Mesendoderm (in vitro differentiated cells): ENCODE results near the gene NAA25.

Source experiments
- DNase-seq: peaks from one replicate; pipeline ENCODE4 v3.0.0; 2013
- H2AK5ac ChIP-seq: 2 replicates; pipeline ENCODE4 v1.6.1; 2013; ENCODE audit warnings: low read length, inconsistent platforms
- H2BK120ac ChIP-seq: 2 replicates; pipeline ENCODE4 v1.6.1; 2013; ENCODE audit warnings: low read depth, mild to moderate bottlenecking, low read length, moderate library complexity, mixed read lengths
- H2BK15ac ChIP-seq: replicated peaks from 2 replicates; pipeline ENCODE4 v1.6.1; 2013; ENCODE audit warnings: low read depth, mild to moderate bottlenecking, moderate library complexity
- H2BK5ac ChIP-seq: 2 replicates; pipeline ENCODE4 v1.6.1; 2013; ENCODE audit warnings: low read length, inconsistent platforms
- H3K18ac ChIP-seq: 2 replicates; pipeline ENCODE4 v1.6.1; 2013; ENCODE audit warnings: mild to moderate bottlenecking, low read length, mixed read lengths
- H3K23ac ChIP-seq: one replicate; pipeline ENCODE4 v1.6.1; 2013; ENCODE audit warnings: low read length
- H3K27ac ChIP-seq: 2 replicates; pipeline ENCODE4 v1.5.1; 2013; ENCODE audit warnings: low read depth, mild to moderate bottlenecking, inconsistent platforms, low read length, moderate library complexity
- H3K27me3 ChIP-seq: 2 replicates; pipeline ENCODE4 v1.6.1; 2013; ENCODE audit warnings: low read length, control low read depth, mild to moderate bottlenecking, inconsistent platforms; ENCODE audit not compliant: insufficient read depth, poor library complexity
- H3K36me3 ChIP-seq: 2 replicates; pipeline ENCODE4 v1.6.1; 2013; ENCODE audit warnings: low read length, inconsistent platforms; ENCODE audit not compliant: control insufficient read depth, insufficient read depth
- H3K4ac ChIP-seq: one replicate; pipeline ENCODE4 v1.6.1; 2013; ENCODE audit warnings: low read depth, mild to moderate bottlenecking, low read length, moderate library complexity
- H3K4me1 ChIP-seq: 2 replicates; pipeline ENCODE4 v1.6.1; 2013; ENCODE audit warnings: low read depth, low read length, inconsistent platforms; ENCODE audit not compliant: control insufficient read depth
- H3K4me2 ChIP-seq: 2 replicates; pipeline ENCODE4 v1.6.1; 2013; ENCODE audit warnings: low read length
- H3K4me3 ChIP-seq: 2 replicates; pipeline ENCODE4 v1.5.1; 2013; ENCODE audit warnings: mild to moderate bottlenecking, low read length
- H3K56ac ChIP-seq: one replicate; pipeline ENCODE4 v1.6.1; 2013; ENCODE audit warnings: low read length
- H3K79me1 ChIP-seq: 2 replicates; pipeline ENCODE4 v1.6.1; 2013; ENCODE audit warnings: low read length, inconsistent platforms
- H3K79me2 ChIP-seq: 2 replicates; pipeline ENCODE4 v1.6.1; 2013; ENCODE audit warnings: mild to moderate bottlenecking, low read length; ENCODE audit not compliant: control insufficient read depth, insufficient read depth
- H3K9ac ChIP-seq: 2 replicates; pipeline ENCODE4 v1.6.1; 2013; ENCODE audit warnings: low read length, inconsistent platforms
- H4K5ac ChIP-seq: one replicate; pipeline ENCODE4 v1.6.1; 2013; ENCODE audit warnings: low read length
- H4K8ac ChIP-seq: one replicate; pipeline ENCODE4 v1.6.1; 2013; ENCODE audit warnings: low read depth, mild to moderate bottlenecking, control low read depth, low read length, moderate library complexity
- WGBS: extraction: QIAGEN DNeasy Blood & Tissue Kit; methylation state at CpG from one replicate; pipeline ENCODE4 v1.1.7; 2013; ENCODE audit warnings: low lambda C conversion rate, missing lambda C conversion rate; ENCODE audit not compliant: insufficient coverage; ENCODE audit errors: extremely low coverage; 5-methylcytosine and 5-hydroxymethylcytosine counted together

The NAA25 gene

GRCh38 chr12:112031472-112031871 lies 77.1 kb downstream of the NAA25 start:
- DNase-seq: no peak
- H3K36me3 ChIP-seq: peaks cover 8% of the 10 kb centered on the region
- no peak overlapping the region for H2AK5ac ChIP-seq

GRCh38 chr12:112029301-112029700 lies 79.3 kb downstream of the NAA25 start:
- Histone ChIP-seq H4K5ac (no peak overlapping the region), H3K4me3 (no peak overlapping the region), H3K18ac (no peak overlapping the region), H2BK5ac (no peak overlapping the region), H3K4me1 (no peaks in the 10 kb centered on the region), H3K4me2 (no peak overlapping the region), H3K4ac (no peak overlapping the region), H3K9ac (no peak overlapping the region), H3K79me2 (no peaks in the 10 kb centered on the region), H4K8ac (no peak overlapping the region), H2BK15ac (no peak overlapping the region), H3K27ac (no peak overlapping the region), H3K23ac (no peak overlapping the region), H3K56ac (no peak overlapping the region), H3K36me3 (peaks cover 8% of the 10 kb centered on the region), H3K27me3 (no peaks in the 10 kb centered on the region), H2AK5ac (no peak overlapping the region), H3K79me1 (no peaks in the 10 kb centered on the region), H2BK120ac (no peak overlapping the region)
- WGBS: no CpG with 5 or more reads among the region's 2 CpGs
- DNase-seq: no peak

More at GRCh38 chr12:112031472-112031871, 77.1 kb downstream of the NAA25 start:
- H3K56ac ChIP-seq: no peak overlapping the region
- no peak overlapping the region for H4K8ac ChIP-seq
- no peak overlapping the region for H3K4me3 ChIP-seq
- H3K79me2 ChIP-seq: no peaks in the 10 kb centered on the region
- no peak overlapping the region for H3K9ac ChIP-seq
- no peak overlapping the region for H2BK15ac ChIP-seq
- WGBS: no CpG with 5 or more reads among the region's 2 CpGs
- no peak overlapping the region for H3K4me2 ChIP-seq
- H3K23ac ChIP-seq: no peak overlapping the region
- H3K79me1 ChIP-seq: no peaks in the 10 kb centered on the region
- no peaks in the 10 kb centered on the region for H3K27me3 ChIP-seq
- H2BK120ac ChIP-seq: no peak overlapping the region
- H3K18ac ChIP-seq: no peak overlapping the region
- no peaks in the 10 kb centered on the region for H3K4me1 ChIP-seq
- H3K27ac ChIP-seq: no peak overlapping the region
- H3K4ac ChIP-seq: no peak overlapping the region
- H4K5ac ChIP-seq: no peak overlapping the region
- no peak overlapping the region for H2BK5ac ChIP-seq

GRCh38 chr12:112025808-112026375 lies 82.7 kb downstream of the NAA25 start:
- Histone ChIP-seq H2BK120ac (no peak overlapping the region), H3K4me1 (no peaks in the 10 kb centered on the region), H3K4me3 (no peak overlapping the region), H2AK5ac (no peak overlapping the region), H3K9ac (no peak overlapping the region), H4K8ac (no peak overlapping the region), H3K36me3 (peaks cover 2% of the 10 kb centered on the region), H3K4ac (no peak overlapping the region), H3K79me2 (peaks cover 2% of the 10 kb centered on the region), H2BK15ac (no peak overlapping the region), H3K27me3 (no peaks in the 10 kb centered on the region), H3K56ac (no peak overlapping the region), H3K18ac (no peak overlapping the region), H3K23ac (no peak overlapping the region), H3K4me2 (no peak overlapping the region), H4K5ac (no peak overlapping the region), H2BK5ac (no peak overlapping the region), H3K27ac (no peak overlapping the region), H3K79me1 (peaks cover 6% of the 10 kb centered on the region)
- no CpG with 5 or more reads among the region's 4 CpGs for WGBS
- DNase-seq: peak; percentile 49

GRCh38 chr12:112023759-112024396 lies 84.7 kb downstream of the NAA25 start:
- Histone ChIP-seq H3K79me1 (peaks cover 11% of the 10 kb centered on the region), H3K4me1 (no peaks in the 10 kb centered on the region), H3K79me2 (peaks cover 7% of the 10 kb centered on the region), H3K36me3 (peaks cover 3% of the 10 kb centered on the region), H2BK15ac (no peak overlapping the region), H3K4me3 (no peak overlapping the region), H3K27me3 (no peaks in the 10 kb centered on the region), H3K18ac (no peak overlapping the region), H3K4ac (no peak overlapping the region), H2BK5ac (no peak overlapping the region), H2AK5ac (no peak overlapping the region), H3K9ac (no peak overlapping the region), H4K5ac (no peak overlapping the region), H3K23ac (no peak overlapping the region), H3K56ac (no peak overlapping the region), H3K27ac (no peak overlapping the region), H3K4me2 (no peak overlapping the region), H4K8ac (no peak overlapping the region), H2BK120ac (no peak overlapping the region)
- no peak for DNase-seq
- WGBS: no CpG with 5 or more reads among the region's 4 CpGs

- no peak overlapping the region for H3K27ac ChIP-seq
- no peaks in the 10 kb centered on the region for H3K27me3 ChIP-seq
- no peak overlapping the region for H3K23ac ChIP-seq
- WGBS: no CpG with 5 or more reads among the region's 11 CpGs
- H2AK5ac ChIP-seq: no peak overlapping the region
- no peak overlapping the region for H2BK5ac ChIP-seq
- H3K9ac ChIP-seq: no peak overlapping the region
- no peak overlapping the region for H2BK15ac ChIP-seq
- no peak overlapping the region for H3K4me2 ChIP-seq
- no peak overlapping the region for H3K56ac ChIP-seq
- no peak overlapping the region for H3K4me3 ChIP-seq
- peaks cover 17% of the 10 kb centered on the region for H3K79me2 ChIP-seq
- no peak overlapping the region for H4K8ac ChIP-seq
- H2BK120ac ChIP-seq: no peak overlapping the region
- H3K4me1 ChIP-seq: no peaks in the 10 kb centered on the region
- H3K4ac ChIP-seq: no peak overlapping the region
- H4K5ac ChIP-seq: no peak overlapping the region
- peaks cover 3% of the 10 kb centered on the region for H3K36me3 ChIP-seq
- peaks cover 12% of the 10 kb centered on the region for H3K79me1 ChIP-seq
- DNase-seq: no peak
- H3K18ac ChIP-seq: no peak overlapping the region
Measured at GRCh38 chr12:112022241-112023016, 86.2 kb downstream of the NAA25 start.
